ENCODE measurements around the gene CTNNBL1. TPM values are rescaled to one million over a fixed set of nuclear protein-coding genes. Genes with fewer than 3 reads are reported as not detected.

Gene CTNNBL1
- total RNA-seq, 2 experiments from 2014 or later: 67.3 to 74.9 TPM

- Mint-ChIP-seq H3K27ac (no peak overlapping the region), H3K4me3 (no peak overlapping the region), H3K36me3 (ENCODE audit: low read depth) (peaks cover 15% of the 10 kb centered on the region), H3K27me3 (no peaks in the 10 kb centered on the region), H3K9me3 (no peaks in the 10 kb centered on the region), H3K4me1 (ENCODE audit: low read depth) (no peaks in the 10 kb centered on the region)
- no peak for ATAC-seq
- ChIA-PET CTCF (no interaction called here), POLR2A (no interaction called here)
- intact Hi-C loops (cut with micrococcal nuclease): no loop called here
- no peak for DNase-seq
- no peak for TF ChIP-seq CTCF (IDR thresholded peaks at IDR 0.05)
Observed at GRCh38 chr20:37859406-37860171, 165.8 kb downstream of the CTNNBL1 start.

DNA sequence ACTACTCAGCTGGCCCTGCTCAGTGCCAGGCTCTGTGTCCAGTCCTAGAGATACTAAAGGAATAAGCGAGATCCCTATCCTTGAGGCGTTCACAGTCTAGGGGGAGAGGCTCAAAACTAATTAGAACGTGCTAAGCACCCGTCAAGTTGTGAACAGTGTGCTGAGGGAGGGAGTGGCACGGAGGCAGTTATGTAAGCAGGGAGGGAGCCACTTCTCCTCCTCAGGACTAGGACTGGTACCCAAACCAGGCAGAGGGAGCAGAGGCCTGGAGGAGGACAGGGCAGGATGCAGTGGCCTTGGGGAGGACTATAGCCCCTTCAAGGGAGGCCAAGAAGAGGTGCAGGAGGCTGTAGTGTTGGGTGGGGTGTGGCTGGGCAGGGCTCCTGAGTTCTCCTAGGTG is 169.5 kb downstream of the CTNNBL1 start:
- no peaks in the 10 kb centered on the region for H3K27me3 Mint-ChIP-seq
- H3K9me3 Mint-ChIP-seq: no peaks in the 10 kb centered on the region
- TF ChIP-seq CTCF (IDR thresholded peaks at IDR 0.05): no peak
- ChIA-PET POLR2A (no interaction called here), CTCF (interaction anchor here (0.6 kb wide), 1 partner anchor 418 kb away, joined by 3 read pairs; no protein-coding TSS in a partner anchor)
- DNase-seq (no peak), ATAC-seq (no peak)
- intact Hi-C loops (cut with micrococcal nuclease): no loop called here
- no peak overlapping the region for H3K4me3 Mint-ChIP-seq
- no peaks in the 10 kb centered on the region for H3K4me1 Mint-ChIP-seq (ENCODE audit: low read depth)
- no peak overlapping the region for H3K27ac Mint-ChIP-seq
- peaks cover 13% of the 10 kb centered on the region for H3K36me3 Mint-ChIP-seq (ENCODE audit: low read depth)

GRCh38 chr20:37864298-37864697 is 170.5 kb downstream of the CTNNBL1 start:
- H3K27me3 Mint-ChIP-seq: no peaks in the 10 kb centered on the region

GRCh38 chr20:37866051-37866450 is 172.2 kb downstream of the CTNNBL1 start:
- H3K27me3 Mint-ChIP-seq: no peaks in the 10 kb centered on the region
- H3K9me3 Mint-ChIP-seq: no peaks in the 10 kb centered on the region
- intact Hi-C loops (cut with micrococcal nuclease): no loop called here
- no peak overlapping the region for H3K4me3 Mint-ChIP-seq
- ATAC-seq (no peak), DNase-seq (no peak)
- no peaks in the 10 kb centered on the region for H3K4me1 Mint-ChIP-seq (ENCODE audit: low read depth)
- H3K36me3 Mint-ChIP-seq (ENCODE audit: low read depth): peaks cover 14% of the 10 kb centered on the region
- POLR2A ChIA-PET: no interaction called here
- TF ChIP-seq CTCF (IDR thresholded peaks at IDR 0.05): no peak
- CTCF ChIA-PET: interaction anchor here (1.6 kb wide), 1 partner anchor 301 kb away, joined by 3 read pairs; no protein-coding TSS in a partner anchor
- no peak overlapping the region for H3K27ac Mint-ChIP-seq

More at GRCh38 chr20:37864298-37864697, 170.5 kb downstream of the CTNNBL1 start:
- Mint-ChIP-seq H3K36me3 (ENCODE audit: low read depth) (peaks cover 15% of the 10 kb centered on the region), H3K4me3 (no peak overlapping the region), H3K9me3 (no peaks in the 10 kb centered on the region), H3K4me1 (ENCODE audit: low read depth) (no peaks in the 10 kb centered on the region), H3K27ac (no peak overlapping the region)
- DNase-seq (no peak), ATAC-seq (no peak)
- POLR2A ChIA-PET: no interaction called here
- CTCF ChIA-PET: no interaction called here
- no peak for TF ChIP-seq CTCF (IDR thresholded peaks at IDR 0.05)
- intact Hi-C loops (cut with micrococcal nuclease): no loop called here

GRCh38 chr20:37867289-37868195 is 173.7 kb downstream of the CTNNBL1 start:
- CTCF ChIA-PET: no interaction called here
- Mint-ChIP-seq H3K36me3 (ENCODE audit: low read depth) (peaks cover 14% of the 10 kb centered on the region), H3K4me1 (ENCODE audit: low read depth) (no peaks in the 10 kb centered on the region), H3K27ac (no peak overlapping the region), H3K27me3 (no peaks in the 10 kb centered on the region), H3K9me3 (no peaks in the 10 kb centered on the region), H3K4me3 (no peak overlapping the region)
- intact Hi-C loops (cut with micrococcal nuclease): no loop called here
- POLR2A ChIA-PET: no interaction called here
- DNase-seq (no peak), ATAC-seq (no peak)
- no peak for TF ChIP-seq CTCF (IDR thresholded peaks at IDR 0.05)
